HG03280 (cell line): ENCODE measurements around the gene GNAI3.
A peak's percentile ranks its signal among the peaks of the same experiment; 100 is the strongest.

Experiments
- ATAC-seq: cut with Tn5 transposase; IDR thresholded peaks from one replicate; pipeline ENCODE4 v1.9.1; 2021; ENCODE audit warnings: mild to moderate bottlenecking, moderate library complexity; ENCODE audit not compliant: unreplicated experiment

Gene GNAI3

GRCh38 chr1:109592916-109593315, 44.5 kb downstream of the GNAI3 start:
- no peak for ATAC-seq

- no peak for ATAC-seq
These were observed 47.1 kb downstream of the GNAI3 start for GRCh38 chr1:109595531-109595930.

GRCh38 chr1:109598156-109598555, 49.7 kb downstream of the GNAI3 start:
- no peak for ATAC-seq

- no peak for ATAC-seq
These were observed 50.2 kb downstream of the GNAI3 start for GRCh38 chr1:109598655-109599054.

- ATAC-seq = no peak
These were observed 54.8 kb downstream of the GNAI3 start for GRCh38 chr1:109603229-109603628.

GRCh38 chr1:109605381-109605780, 57.0 kb downstream of the GNAI3 start:
- ATAC-seq = no peak

- no peak for ATAC-seq
These were observed 61.5 kb downstream of the GNAI3 start for GRCh38 chr1:109609881-109610280.

GRCh38 chr1:109610609-109611307, 62.3 kb downstream of the GNAI3 start:
- no peak for ATAC-seq

- no peak for ATAC-seq
These were observed 63.0 kb downstream of the GNAI3 start for GRCh38 chr1:109611308-109611990.

- no peak for ATAC-seq
These were observed 65.1 kb downstream of the GNAI3 start for GRCh38 chr1:109613361-109614147.

- no peak for ATAC-seq
These were observed 67.5 kb downstream of the GNAI3 start for GRCh38 chr1:109615879-109616278.

GRCh38 chr1:109616391-109616790, 68.0 kb downstream of the GNAI3 start:
- no peak for ATAC-seq

- no peak for ATAC-seq
These were observed 68.9 kb downstream of the GNAI3 start for GRCh38 chr1:109617291-109617801.

GRCh38 chr1:109618661-109619575, 70.5 kb downstream of the GNAI3 start:
- ATAC-seq = no peak

- peak; percentile 60 for ATAC-seq
These were observed 71.4 kb downstream of the GNAI3 start, which contains the start of the genes AMPD2 and GNAT2 for GRCh38 chr1:109619576-109620400. TSS of gene AMPD2 (plus strand) at chr1:109619837. CDS start at chr1:109621176, 1,339 bp downstream. TSS of gene GNAT2 (minus strand) at chr1:109619616. CDS start at chr1:109612870, 6,746 bp downstream.

- ATAC-seq = no peak
These were observed 72.0 kb downstream of the GNAI3 start for GRCh38 chr1:109620401-109620791.

GRCh38 chr1:109620841-109621286, 72.4 kb downstream of the GNAI3 start:
- ATAC-seq = peak; percentile 69

GRCh38 chr1:109621379-109622136, 73.1 kb downstream of the GNAI3 start:
- ATAC-seq = no peak
